ENCODE data around the gene TMEM156.
"Not testable (repeated sequence)": the region's sequence is repeated elsewhere in the genome, so short reads cannot be mapped to it uniquely, and the experiment has no call there.

Gene TMEM156

DNA sequence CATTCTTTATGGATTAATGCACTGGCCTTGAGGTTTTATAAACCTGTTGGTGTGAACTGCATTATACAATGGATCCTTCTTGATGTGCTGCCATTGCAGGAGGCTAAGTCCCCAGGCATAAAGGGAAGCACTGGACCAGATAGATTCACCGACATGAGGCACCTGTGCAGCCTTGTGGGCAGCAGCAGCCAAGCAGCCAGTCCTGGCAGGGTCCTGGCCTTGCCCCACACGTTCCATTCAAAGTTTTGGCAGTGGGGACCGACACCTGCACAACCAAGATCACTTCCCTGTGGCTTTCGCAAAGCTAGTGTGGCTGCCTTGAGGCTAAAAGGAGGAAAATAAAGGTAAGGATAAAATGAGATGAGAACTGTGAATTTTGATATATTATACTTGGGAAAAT, 53.1 kb downstream of the TMEM156 start:
- H3K4me3 ChIP-seq (replicated peaks; ENCODE audit: low read depth, low read length) = no peak overlapping the region
- TF ChIP-seq, protein P1, sequence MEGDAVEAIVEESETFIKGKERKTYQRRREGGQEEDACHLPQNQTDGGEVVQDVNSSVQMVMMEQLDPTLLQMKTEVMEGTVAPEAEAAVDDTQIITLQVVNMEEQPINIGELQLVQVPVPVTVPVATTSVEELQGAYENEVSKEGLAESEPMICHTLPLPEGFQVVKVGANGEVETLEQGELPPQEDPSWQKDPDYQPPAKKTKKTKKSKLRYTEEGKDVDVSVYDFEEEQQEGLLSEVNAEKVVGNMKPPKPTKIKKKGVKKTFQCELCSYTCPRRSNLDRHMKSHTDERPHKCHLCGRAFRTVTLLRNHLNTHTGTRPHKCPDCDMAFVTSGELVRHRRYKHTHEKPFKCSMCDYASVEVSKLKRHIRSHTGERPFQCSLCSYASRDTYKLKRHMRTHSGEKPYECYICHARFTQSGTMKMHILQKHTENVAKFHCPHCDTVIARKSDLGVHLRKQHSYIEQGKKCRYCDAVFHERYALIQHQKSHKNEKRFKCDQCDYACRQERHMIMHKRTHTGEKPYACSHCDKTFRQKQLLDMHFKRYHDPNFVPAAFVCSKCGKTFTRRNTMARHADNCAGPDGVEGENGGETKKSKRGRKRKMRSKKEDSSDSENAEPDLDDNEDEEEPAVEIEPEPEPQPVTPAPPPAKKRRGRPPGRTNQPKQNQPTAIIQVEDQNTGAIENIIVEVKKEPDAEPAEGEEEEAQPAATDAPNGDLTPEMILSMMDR (IDR thresholded peaks at IDR 0.05; ENCODE audit: low read length, missing control alignments) = no peak
- no peak for DNase-seq (ENCODE audit: low read depth)

GRCh38 chr4:38976308-38976707, 55.9 kb downstream of the TMEM156 start:
- no peak for DNase-seq (ENCODE audit: low read depth)

GRCh38 chr4:38968668-38969067, 63.5 kb downstream of the TMEM156 start:
- H3K4me3 ChIP-seq (replicated peaks; ENCODE audit: low read depth, low read length) = no peak overlapping the region

More at GRCh38 chr4:38976308-38976707, 55.9 kb downstream of the TMEM156 start:
- no peak overlapping the region for H3K4me3 ChIP-seq (replicated peaks; ENCODE audit: low read depth, low read length)
- TF ChIP-seq, protein P1 (IDR thresholded peaks at IDR 0.05; ENCODE audit: low read length, missing control alignments) = no peak

GRCh38 chr4:38967260-38968095, 64.7 kb downstream of the TMEM156 start:
- H3K4me3 ChIP-seq (replicated peaks; ENCODE audit: low read depth, low read length) = no peak overlapping the region
- DNase-seq (ENCODE audit: low read depth) = peak; percentile 97
- TF ChIP-seq, protein P1 (IDR thresholded peaks at IDR 0.05; ENCODE audit: low read length, missing control alignments) = no peak

More at GRCh38 chr4:38968668-38969067, 63.5 kb downstream of the TMEM156 start:
- TF ChIP-seq, protein P1 (IDR thresholded peaks at IDR 0.05; ENCODE audit: low read length, missing control alignments) = no peak
- DNase-seq (ENCODE audit: low read depth) = no peak

DNA sequence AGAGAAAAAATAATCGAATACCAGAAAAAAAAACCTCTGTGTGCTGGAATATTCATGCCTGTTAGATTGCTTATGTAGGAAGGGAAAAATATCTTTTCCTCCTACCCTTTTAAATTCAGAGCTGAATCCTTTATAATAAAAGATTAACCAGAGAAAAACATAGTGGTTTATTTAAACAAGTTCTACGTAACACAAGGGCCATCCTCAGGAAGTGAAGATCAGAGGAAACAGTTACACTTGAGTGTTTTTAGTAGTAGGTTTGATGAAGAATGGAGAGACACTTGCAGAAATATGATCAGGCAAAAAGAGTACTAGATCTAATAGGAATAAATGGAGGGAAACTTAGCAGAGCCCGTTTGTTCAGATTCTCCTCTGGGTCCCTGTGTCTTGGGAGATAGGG, 66.3 kb downstream of the TMEM156 start:
- H3K4me3 ChIP-seq (replicated peaks; ENCODE audit: low read depth, low read length) = no peak overlapping the region
- DNase-seq (ENCODE audit: low read depth) = no peak
- TF ChIP-seq, protein P1 (IDR thresholded peaks at IDR 0.05; ENCODE audit: low read length, missing control alignments) = no peak

- H3K4me3 ChIP-seq (replicated peaks; ENCODE audit: low read depth, low read length) = no peak overlapping the region
- TF ChIP-seq, protein P1 (IDR thresholded peaks at IDR 0.05; ENCODE audit: low read length, missing control alignments) = no peak
- no peak for DNase-seq (ENCODE audit: low read depth)
Measured at GRCh38 chr4:38964942-38965775, 67.0 kb downstream of the TMEM156 start.

GRCh38 chr4:38959248-38959647, 73.0 kb downstream of the TMEM156 start:
- DNase-seq (ENCODE audit: low read depth); H3K4me3 ChIP-seq (replicated peaks; ENCODE audit: low read depth, low read length): not testable (repeated sequence)
